GM12892 (cell line): Measurements from ENCODE around the gene PNPLA1.

Experiments
- DNase-seq: peaks from one replicate; pipeline ENCODE4 v3.0.0; 2011; ENCODE audit not compliant: insufficient read length
- FAIRE-seq: peaks from 2 replicates; lab custom pipeline; 2011; peaks lifted over from hg19 to GRCh38; lab: Jason Lieb, UNC
- POLR2A ChIP-seq: IDR thresholded peaks from 2 replicates; pipeline ENCODE4 v1.6.1; 2011; ENCODE audit warnings: low read depth, low read length, control low read depth
- POLR2AphosphoS5 ChIP-seq: IDR thresholded peaks from 2 replicates; pipeline ENCODE4 v1.6.1; 2011; ENCODE audit warnings: low read depth, low read length, control low read depth
- TAF1 ChIP-seq: IDR thresholded peaks from 2 replicates; pipeline ENCODE4 v1.6.1; 2011; ENCODE audit warnings: low read depth, mild to moderate bottlenecking, control low read depth, low read length, borderline replicate concordance

PNPLA1 gene

DNA sequence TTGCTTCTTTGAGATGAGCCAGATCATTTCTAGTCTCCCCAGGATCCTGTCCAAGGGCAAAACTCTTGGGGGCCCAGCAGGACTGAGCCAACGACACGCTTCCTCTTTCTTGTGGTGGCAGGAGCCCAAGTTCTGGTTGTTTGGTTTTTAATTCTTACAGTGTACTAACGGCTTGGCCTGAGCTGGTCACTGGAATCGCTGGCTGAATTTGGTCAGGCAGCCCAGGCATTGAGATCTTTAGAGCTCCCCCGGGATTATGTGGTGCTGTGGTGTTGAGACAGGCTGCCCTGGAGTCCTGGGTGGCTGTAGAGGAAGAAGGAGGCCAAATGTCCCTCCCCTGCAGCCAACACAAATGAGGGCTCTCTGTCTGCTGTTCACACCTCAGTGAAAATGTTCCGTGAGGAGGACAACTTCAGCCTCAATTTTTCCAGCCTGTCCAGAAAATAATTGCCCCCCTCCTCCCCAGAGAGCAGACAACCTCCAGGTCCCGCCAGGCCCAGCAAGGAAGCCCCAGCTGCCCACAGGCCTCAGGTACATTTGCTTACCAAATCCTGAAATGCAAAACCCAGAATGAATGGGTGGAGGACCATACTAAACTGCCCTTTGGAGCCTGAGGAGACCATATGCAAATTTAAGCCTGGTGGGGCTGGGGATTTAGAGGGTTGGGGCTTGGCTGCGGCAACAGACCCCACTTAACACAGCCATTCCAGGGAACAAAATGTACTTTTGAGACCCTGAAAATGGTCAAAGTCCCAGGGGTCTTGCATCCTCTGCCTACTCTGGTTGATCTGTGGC, 43.2 kb downstream of the PNPLA1 start:
- no peak for DNase-seq
- FAIRE-seq = no peak
- TF ChIP-seq POLR2AphosphoS5 (no peak), TAF1 (no peak), POLR2A (no peak)

DNA sequence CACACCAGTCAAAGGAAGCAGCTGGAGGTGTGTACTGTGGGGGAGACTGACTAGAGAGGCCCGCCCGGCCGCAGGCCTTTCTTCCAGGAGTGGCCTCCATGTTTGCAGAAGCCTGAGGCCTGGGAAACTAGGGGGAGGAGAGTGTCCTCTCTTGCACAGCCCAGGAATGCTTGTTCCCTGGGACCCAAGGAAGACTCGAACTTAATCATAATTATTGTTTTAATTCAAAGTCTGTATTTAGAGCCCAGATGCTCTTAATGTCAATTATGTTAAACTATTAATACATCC, 43.7 kb downstream of the PNPLA1 start:
- no peak for TF ChIP-seq TAF1
- TF ChIP-seq POLR2A = no peak
- no peak for TF ChIP-seq POLR2AphosphoS5
- no peak for DNase-seq
- no peak for FAIRE-seq

DNA sequence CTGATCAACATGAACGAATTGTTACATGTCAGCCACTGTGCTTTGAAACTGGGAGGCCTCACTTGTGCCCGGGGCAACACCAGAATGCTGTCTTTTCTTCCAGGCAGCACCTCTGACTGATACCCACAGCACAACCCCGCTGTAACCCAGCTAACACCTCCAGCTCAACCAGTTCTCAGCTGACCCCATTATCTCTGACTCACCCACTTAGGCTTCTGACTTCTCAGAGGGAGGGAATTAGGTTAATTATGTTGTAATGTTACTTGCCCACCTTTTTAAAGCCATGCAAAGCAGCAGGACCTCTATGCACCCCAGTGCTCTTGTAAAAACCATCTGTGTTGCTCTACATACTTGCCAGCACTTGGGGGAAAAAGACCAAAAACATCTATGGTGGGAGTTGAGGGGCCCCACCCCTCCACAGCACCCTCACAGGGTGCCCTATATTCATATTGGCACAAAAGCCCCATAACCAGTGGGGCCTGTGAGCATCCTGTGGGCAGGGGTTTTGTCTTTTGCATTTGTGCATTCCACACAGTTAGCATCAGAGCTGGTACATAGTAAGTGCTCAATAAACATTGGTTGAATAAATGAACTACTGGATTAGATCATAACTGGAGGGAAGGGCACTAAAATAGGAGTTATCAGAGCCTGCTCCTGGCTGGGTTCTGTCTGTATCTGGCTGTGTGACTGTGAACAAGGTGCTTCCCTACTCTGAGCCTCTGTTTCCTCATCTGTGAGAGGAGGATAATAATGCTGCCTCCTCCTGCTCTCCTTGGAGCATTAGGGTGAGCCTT, 44.6 kb downstream of the PNPLA1 start:
- no peak for FAIRE-seq
- TF ChIP-seq TAF1 = no peak
- no peak for TF ChIP-seq POLR2A
- TF ChIP-seq POLR2AphosphoS5 = no peak
- DNase-seq = no peak

DNA sequence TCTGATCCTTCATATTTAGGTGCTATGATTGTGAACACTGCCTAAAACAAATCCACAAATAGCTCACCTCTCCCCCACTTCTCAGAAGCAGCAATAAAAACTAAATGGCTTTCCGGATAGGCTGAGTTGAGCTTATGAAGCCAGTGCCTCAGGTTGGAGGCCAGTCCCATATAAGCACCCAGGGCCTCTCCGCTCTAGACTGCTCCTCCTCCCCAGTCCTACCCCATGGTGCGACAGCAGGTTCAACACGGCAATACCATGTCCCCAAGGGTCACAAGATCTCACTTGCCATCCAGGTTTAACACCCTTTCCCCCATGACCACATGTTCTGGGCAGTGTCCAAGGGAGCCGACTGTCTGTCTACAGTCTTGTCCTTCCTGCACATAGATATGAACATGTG, 46.1 kb downstream of the PNPLA1 start:
- FAIRE-seq (no peak), DNase-seq (no peak)
- no peak for TF ChIP-seq TAF1
- no peak for TF ChIP-seq POLR2AphosphoS5
- TF ChIP-seq POLR2A = no peak

DNA sequence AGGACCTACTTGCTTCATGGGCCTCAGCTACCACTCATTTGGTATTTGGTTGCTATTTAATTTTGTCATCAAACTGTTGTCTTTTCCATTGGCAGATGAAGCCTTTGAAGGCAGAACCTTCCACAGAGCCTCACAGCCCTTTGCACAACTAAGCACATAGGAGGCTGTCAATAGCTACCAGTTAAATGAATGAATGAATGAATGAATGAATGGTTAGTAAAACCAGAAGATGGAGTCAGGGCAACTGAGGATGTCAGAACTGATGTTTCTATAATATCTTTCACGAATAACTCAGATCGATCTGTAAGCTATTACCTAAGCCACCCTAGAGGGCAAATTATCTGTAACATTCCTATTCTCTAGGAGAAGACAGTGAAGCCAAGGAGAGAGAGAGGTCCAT, 47.8 kb downstream of the PNPLA1 start:
- TF ChIP-seq TAF1 = no peak
- no peak for TF ChIP-seq POLR2A
- TF ChIP-seq POLR2AphosphoS5 = no peak

DNA sequence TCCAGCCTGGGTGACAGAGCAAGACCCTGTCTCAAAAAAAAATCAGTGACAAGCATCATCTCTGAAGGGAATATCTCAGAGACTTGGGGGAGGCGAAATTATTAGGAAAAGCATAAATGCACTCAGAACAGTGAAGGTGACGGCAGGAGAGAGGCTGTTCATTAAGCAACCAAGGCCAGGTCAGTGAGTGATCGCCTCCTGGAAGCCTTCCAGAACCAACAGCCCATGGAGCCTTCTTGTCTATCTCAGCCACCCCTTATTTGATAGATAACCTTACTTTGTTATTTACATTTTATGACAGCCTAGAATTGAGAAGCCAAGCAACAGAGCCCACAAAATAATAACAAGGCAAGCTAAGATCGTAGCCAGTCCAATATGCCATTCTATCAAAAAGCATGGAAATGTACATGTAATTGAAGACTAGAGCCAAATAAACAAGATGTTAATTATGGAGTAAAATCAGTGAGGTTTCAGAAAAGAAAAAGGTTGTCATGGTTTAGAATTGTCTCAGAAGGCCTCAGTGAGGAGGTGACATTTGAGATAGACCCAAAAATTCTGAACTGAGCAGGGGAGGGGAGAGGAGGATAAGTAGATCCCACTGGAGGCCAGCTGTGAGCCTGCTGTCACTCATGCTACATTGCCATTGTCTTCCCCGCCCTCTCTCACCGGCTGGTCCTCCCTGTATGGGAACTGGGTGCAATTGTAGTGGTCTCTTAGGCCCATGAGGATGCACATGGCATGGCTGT, 49.0 kb downstream of the PNPLA1 start:
- DNase-seq = no peak
- no peak for TF ChIP-seq POLR2A
- TF ChIP-seq POLR2AphosphoS5 = no peak
- no peak for TF ChIP-seq TAF1
- FAIRE-seq = no peak

More for the DNA sequence above, 47.8 kb downstream of the PNPLA1 start:
- FAIRE-seq (no peak), DNase-seq (no peak)

DNA sequence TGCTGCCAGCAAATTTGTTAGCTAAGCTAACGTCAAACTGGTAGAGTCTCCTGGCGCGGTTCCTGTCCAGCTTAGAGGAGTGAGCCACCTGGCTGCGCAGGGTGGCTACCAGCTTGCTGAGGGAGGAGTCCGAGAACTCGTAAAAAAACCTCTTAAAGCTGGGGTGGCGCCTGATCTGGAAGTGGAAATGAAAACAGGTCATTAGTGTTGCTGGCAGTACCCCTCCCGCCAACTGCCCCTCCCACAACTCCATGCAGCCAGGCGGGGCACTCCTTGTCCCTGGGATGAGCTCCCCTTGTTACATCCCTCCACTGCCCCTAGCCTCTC, 49.5 kb downstream of the PNPLA1 start:
- FAIRE-seq (no peak), DNase-seq (no peak)
- TF ChIP-seq POLR2A = no peak
- TF ChIP-seq TAF1 = no peak
- no peak for TF ChIP-seq POLR2AphosphoS5

DNA sequence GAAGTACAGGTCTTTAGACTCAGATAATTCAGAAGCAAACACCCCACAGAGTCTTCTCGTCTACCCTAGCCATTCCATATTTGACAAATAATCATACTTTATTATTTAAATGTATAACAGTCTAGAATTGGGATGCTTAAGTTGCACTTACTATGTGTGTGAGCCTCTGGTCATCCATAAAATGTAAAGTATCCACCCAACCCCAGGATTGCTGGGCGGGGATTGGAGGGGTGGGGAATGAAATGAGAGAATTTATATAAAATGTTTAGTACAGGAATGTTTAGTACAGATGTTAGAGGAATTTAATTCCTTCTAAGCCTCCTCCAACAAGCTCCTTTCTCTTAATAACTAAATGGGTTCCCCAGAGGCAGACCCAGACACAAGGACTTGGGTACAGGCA, 50.0 kb downstream of the PNPLA1 start:
- TF ChIP-seq POLR2AphosphoS5 (no peak), POLR2A (no peak), TAF1 (no peak)
- FAIRE-seq = no peak

DNA sequence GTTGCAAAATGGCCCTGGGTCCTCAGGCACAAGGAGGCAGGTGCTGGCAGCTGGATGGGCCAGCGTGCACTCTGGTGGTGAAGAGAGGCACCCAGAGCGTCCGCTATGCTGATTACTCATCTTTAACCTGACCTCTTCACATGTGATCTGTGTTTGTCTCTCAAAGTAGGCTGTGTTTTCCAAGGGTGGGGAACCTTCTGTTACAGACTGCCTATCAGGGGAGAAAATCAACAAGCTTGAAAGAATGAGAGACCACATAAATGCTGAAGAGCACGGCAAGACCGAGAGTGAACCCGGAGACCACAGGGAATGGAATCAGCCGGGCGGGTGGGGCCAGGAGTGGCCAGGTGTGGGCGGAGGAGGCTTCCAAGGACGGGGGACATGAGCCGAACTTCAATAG, 50.6 kb downstream of the PNPLA1 start:
- no peak for DNase-seq
- no peak for FAIRE-seq
- TF ChIP-seq TAF1 (no peak), POLR2A (no peak), POLR2AphosphoS5 (no peak)

More for the DNA sequence above, 50.0 kb downstream of the PNPLA1 start:
- no peak for DNase-seq

DNA sequence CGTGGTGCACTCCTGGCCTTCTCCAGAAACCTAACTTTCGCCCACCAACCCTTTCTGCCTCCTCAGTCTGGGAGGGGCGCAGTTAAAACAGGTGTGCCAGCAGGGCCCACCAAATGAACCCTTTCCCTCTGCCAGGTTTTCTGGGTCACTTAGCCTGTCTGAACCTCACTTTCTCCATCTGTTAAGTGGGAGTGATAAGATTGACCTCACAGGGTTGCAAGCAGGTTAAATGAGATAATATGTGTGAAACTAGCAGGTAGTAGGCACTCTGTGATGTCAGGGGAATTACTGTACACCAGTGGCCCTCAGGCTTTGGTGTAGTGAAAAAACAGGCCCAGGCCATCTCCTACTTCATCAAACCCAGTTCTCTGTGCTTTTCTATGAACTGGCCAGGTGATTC, 52.7 kb downstream of the PNPLA1 start:
- FAIRE-seq (no peak), DNase-seq (no peak)
- TF ChIP-seq POLR2AphosphoS5 (no peak), TAF1 (no peak)

DNA sequence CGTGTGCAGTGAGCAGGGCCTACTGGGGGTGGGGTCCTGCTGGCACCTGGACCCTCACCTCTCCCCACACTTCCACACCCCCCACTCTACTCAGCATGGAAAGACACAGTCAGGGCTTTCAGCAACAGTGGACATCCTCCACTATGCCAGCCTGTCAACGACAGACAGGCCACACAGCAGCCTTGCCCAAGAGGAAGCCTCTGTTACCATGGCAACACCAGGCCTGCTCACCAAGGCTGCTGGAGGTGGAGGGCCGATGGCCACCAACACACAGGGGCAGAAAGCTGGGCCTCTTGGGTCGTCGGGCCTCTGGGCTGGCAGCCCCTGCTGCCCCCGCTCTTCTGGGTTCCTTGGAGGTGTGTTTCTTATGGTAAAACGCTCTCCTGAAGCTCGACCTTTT, 53.2 kb downstream of the PNPLA1 start:
- no peak for DNase-seq
- TF ChIP-seq POLR2A (no peak), POLR2AphosphoS5 (no peak), TAF1 (no peak)

More for the DNA sequence above, 53.2 kb downstream of the PNPLA1 start:
- no peak for FAIRE-seq
